Mesenchymal stem cell (in vitro differentiated cells and primary cell): ENCODE data around the gene FLT1.

ENCODE experiments used
- DNase-seq: peaks from one replicate; pipeline ENCODE4 v3.0.0-alpha.2; 2013
- H2AFZ ChIP-seq: one replicate; pipeline ENCODE4 v1.6.1; 2013; ENCODE audit warnings: low read depth, mild to moderate bottlenecking, control low read depth, inconsistent platforms, low read length, moderate library complexity
- H2AK5ac ChIP-seq: 2 replicates; pipeline ENCODE4 v1.6.1; 2013; ENCODE audit warnings: low read length, moderate library complexity, mild to moderate bottlenecking, inconsistent platforms; ENCODE audit not compliant: severe bottlenecking
- H2BK120ac ChIP-seq: one replicate; pipeline ENCODE4 v1.6.1; 2013; ENCODE audit warnings: low read depth, mild to moderate bottlenecking, inconsistent platforms, low read length, moderate library complexity
- H2BK12ac ChIP-seq, 2 experiments: one replicate each; pipeline ENCODE4 v1.6.1; 2013; ENCODE audit warnings: inconsistent platforms in 2 of 2, low read length in 2 of 2, mild to moderate bottlenecking in 2 of 2, moderate library complexity in 2 of 2, control low read depth in 1 of 2
- H2BK15ac ChIP-seq: one replicate; pipeline ENCODE4 v1.6.1; 2013; ENCODE audit warnings: mild to moderate bottlenecking, low read depth, inconsistent platforms; ENCODE audit not compliant: poor library complexity, severe bottlenecking
- H2BK5ac ChIP-seq: 2 replicates; pipeline ENCODE4 v1.6.1; 2013; ENCODE audit warnings: low read depth, mild to moderate bottlenecking, low read length, control low read depth, inconsistent platforms; ENCODE audit not compliant: poor library complexity, severe bottlenecking
- H3K14ac ChIP-seq, 2 experiments: one replicate each; pipeline ENCODE4 v1.6.1; 2013; ENCODE audit warnings: inconsistent platforms in 2 of 2, low read length in 2 of 2, control low read depth in 1 of 2, mild to moderate bottlenecking in 1 of 2, moderate library complexity in 1 of 2
- H3K18ac ChIP-seq, 2 experiments: one replicate each; pipeline ENCODE4 v1.6.1; 2013; ENCODE audit warnings: inconsistent platforms in 2 of 2, low read length in 2 of 2, control low read depth in 1 of 2, low read depth in 1 of 2, mild to moderate bottlenecking in 1 of 2
- H3K23ac ChIP-seq, 2 experiments: one replicate each; pipeline ENCODE4 v1.6.1; 2013; ENCODE audit warnings: inconsistent platforms in 2 of 2, low read length in 2 of 2, mild to moderate bottlenecking in 2 of 2, moderate library complexity in 2 of 2, control low read depth in 1 of 2
- H3K27ac ChIP-seq: 2 replicates; pipeline ENCODE4 v1.5.1; 2013; ENCODE audit warnings: mild to moderate bottlenecking, moderate library complexity, low read length, control low read depth, inconsistent platforms; ENCODE audit not compliant: poor library complexity, severe bottlenecking
- H3K27me3 ChIP-seq, 2 experiments: 2 replicates each; pipeline versions ENCODE4 v1.6.1 to v1.7.0; 2013; ENCODE audit warnings: low read length in 2 of 2, mild to moderate bottlenecking in 2 of 2, moderate library complexity in 2 of 2, control low read depth in 1 of 2, inconsistent platforms in 1 of 2; ENCODE audit not compliant: control insufficient read depth in 1 of 2, insufficient read depth in 1 of 2
- H3K36me3 ChIP-seq, 2 experiments: 2 replicates each; pipeline versions ENCODE4 v1.6.1 to v1.7.0; 2013; ENCODE audit warnings: low read length in 2 of 2, control low read depth in 1 of 2, inconsistent platforms in 1 of 2, low read depth in 1 of 2, mild to moderate bottlenecking in 1 of 2; ENCODE audit not compliant: insufficient read depth in 2 of 2, control insufficient read depth in 1 of 2
- H3K4ac ChIP-seq, 2 experiments: one replicate each; pipeline ENCODE4 v1.6.1; 2013; ENCODE audit warnings: inconsistent platforms in 2 of 2, low read length in 2 of 2, mild to moderate bottlenecking in 2 of 2, moderate library complexity in 2 of 2, control low read depth in 1 of 2, low read depth in 1 of 2
- H3K4me1 ChIP-seq: 2 replicates; pipeline ENCODE4 v1.6.1; 2013; ENCODE audit warnings: low read depth, low read length, control low read depth; ENCODE audit not compliant: control insufficient read depth, insufficient read depth
- H3K4me2 ChIP-seq: 2 replicates; pipeline ENCODE4 v1.6.1; 2013; ENCODE audit warnings: low read length, mild to moderate bottlenecking, inconsistent platforms; ENCODE audit not compliant: poor library complexity, severe bottlenecking
- H3K4me3 ChIP-seq, 2 experiments: 2 replicates each; pipeline versions ENCODE4 v1.5.1 to v1.7.0; 2013; ENCODE audit warnings: low read length in 2 of 2, mild to moderate bottlenecking in 2 of 2, control low read depth in 1 of 2, low read depth in 1 of 2; ENCODE audit not compliant: insufficient read depth in 1 of 2
- H3K79me1 ChIP-seq: replicated peaks from 2 replicates; pipeline ENCODE4 v1.6.1; 2013; ENCODE audit warnings: mild to moderate bottlenecking, control low read depth, low read length, inconsistent platforms; ENCODE audit not compliant: poor library complexity, severe bottlenecking
- H3K9ac ChIP-seq: 2 replicates; pipeline ENCODE4 v1.7.0; 2013; ENCODE audit warnings: mild to moderate bottlenecking, low read length, moderate library complexity
- H3K9me3 ChIP-seq: 2 replicates; pipeline ENCODE4 v1.7.0; 2013; ENCODE audit warnings: mild to moderate bottlenecking, low read length; ENCODE audit not compliant: control insufficient read depth
- H4K8ac ChIP-seq: one replicate; pipeline ENCODE4 v1.6.1; 2013; ENCODE audit warnings: inconsistent platforms, mild to moderate bottlenecking, low read length, moderate library complexity
- H4K91ac ChIP-seq: one replicate; pipeline ENCODE4 v1.6.1; 2013; ENCODE audit warnings: mild to moderate bottlenecking, low read length, inconsistent platforms
- WGBS: methylation state at CpG from one replicate; pipeline ENCODE4 v1.1.7; 2013; ENCODE audit warnings: mixed read lengths; 5-methylcytosine and 5-hydroxymethylcytosine counted together

FLT1 gene

DNA sequence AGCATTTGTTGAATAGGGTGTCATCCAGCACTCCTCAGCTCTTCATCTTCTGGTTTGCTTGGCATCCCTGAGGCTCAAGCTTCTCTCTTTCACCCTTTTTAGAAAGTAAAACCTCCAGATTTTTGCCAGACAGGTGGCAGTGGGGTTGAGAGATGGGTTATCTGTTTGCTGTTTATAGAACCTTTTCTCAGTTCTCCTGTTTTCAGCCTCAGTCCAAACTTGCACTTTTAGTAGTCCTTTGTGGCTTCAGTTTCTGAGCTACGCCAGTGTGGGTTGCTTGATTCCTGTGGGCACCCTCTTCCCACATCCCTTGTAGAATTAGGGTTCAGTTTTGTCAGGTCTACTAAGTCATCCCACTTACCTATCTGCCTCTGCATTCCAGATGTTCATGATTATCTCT is 208.7 kb downstream of the FLT1 start:
- H3K27ac ChIP-seq = no peak overlapping the region

DNA sequence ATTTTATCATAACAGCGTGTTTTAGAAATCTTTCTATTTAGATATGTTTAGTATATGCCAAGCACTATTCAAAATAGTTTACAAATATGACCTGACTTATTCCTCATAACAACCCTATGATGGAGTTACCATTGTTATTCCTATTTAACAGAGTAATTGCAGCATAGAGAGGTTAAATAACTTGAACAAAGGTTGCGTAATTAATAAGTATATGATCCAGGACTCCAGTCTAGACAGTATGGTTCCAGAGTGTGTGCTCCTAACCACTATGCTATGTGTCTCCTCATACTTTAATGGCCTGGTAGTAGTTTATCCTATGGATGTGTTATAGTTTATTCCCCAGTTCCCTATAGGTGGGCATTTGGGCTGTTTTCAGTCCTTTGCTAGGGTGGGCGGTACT is 211.3 kb downstream of the FLT1 start:
- Histone ChIP-seq H3K9me3 (no peaks in the 10 kb centered on the region), H4K91ac (no peak overlapping the region), H3K27me3 (no peaks in the 10 kb centered on the region), H2AK5ac (no peak overlapping the region), H2BK120ac (no peak overlapping the region), H3K23ac (no peak overlapping the region), H2BK12ac (no peak overlapping the region), H2BK15ac (no peak overlapping the region), H2BK5ac (no peak overlapping the region), H3K27ac (no peak overlapping the region), H3K4me3 (no peak overlapping the region), H3K4me1 (no peaks in the 10 kb centered on the region), H3K4ac (no peak overlapping the region), H3K14ac (no peak overlapping the region), H3K36me3 (peaks cover 10 to 73% of the 10 kb centered on the region in 2 experiments), H4K8ac (no peak overlapping the region), H3K4me2 (no peak overlapping the region), H3K18ac (no peak overlapping the region), H2AFZ (no peak overlapping the region), H3K9ac (no peak overlapping the region), H3K79me1 (peaks cover 2% of the 10 kb centered on the region)
- DNase-seq = no peak
- WGBS = 100% methylated on average over 1 of the region's 3 CpGs

More for the DNA sequence above, 208.7 kb downstream of the FLT1 start:
- Histone ChIP-seq H3K4me2 (no peak overlapping the region), H4K91ac (no peak overlapping the region), H2BK12ac (no peak overlapping the region), H2AFZ (no peak overlapping the region), H4K8ac (no peak overlapping the region), H2BK120ac (no peak overlapping the region), H3K36me3 (peaks cover 15 to 68% of the 10 kb centered on the region in 2 experiments), H3K4me3 (no peak overlapping the region), H3K9me3 (no peaks in the 10 kb centered on the region), H3K27me3 (no peaks in the 10 kb centered on the region), H3K9ac (no peak overlapping the region), H3K23ac (no peak overlapping the region), H2AK5ac (no peak overlapping the region), H3K18ac (no peak overlapping the region), H3K14ac (no peak overlapping the region), H3K4ac (no peak overlapping the region), H2BK15ac (no peak overlapping the region), H3K4me1 (no peaks in the 10 kb centered on the region), H3K79me1 (peaks cover 4% of the 10 kb centered on the region), H2BK5ac (no peak overlapping the region)
- WGBS = 100% methylated on average over 1 of the region's 1 CpG
- no peak for DNase-seq

DNA sequence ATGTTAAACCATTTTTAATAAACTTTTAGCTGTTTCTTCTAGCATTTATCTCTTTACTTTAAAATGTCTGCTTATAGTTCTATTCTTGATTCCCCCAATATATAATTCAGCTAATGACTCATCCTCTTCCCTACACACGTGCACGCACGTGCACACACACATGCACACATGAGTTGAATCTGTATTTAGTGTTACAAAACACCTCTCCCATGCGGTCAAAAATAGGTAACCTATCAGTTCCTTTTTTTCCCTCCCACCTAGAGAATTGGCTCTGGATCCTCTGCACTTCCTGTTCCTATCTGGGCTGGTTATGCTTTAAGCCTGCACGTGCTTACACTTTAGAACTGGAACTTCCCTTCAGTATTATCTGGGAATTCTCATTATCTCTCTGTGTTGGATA is 212.5 kb downstream of the FLT1 start:
- Histone ChIP-seq H3K79me1 (peaks cover 7% of the 10 kb centered on the region), H3K4me3 (no peak overlapping the region), H3K4me1 (no peaks in the 10 kb centered on the region), H3K4me2 (no peak overlapping the region), H2BK15ac (no peak overlapping the region), H4K91ac (no peak overlapping the region), H3K18ac (no peak overlapping the region), H4K8ac (no peak overlapping the region), H2AFZ (no peak overlapping the region), H2BK5ac (no peak overlapping the region), H2BK12ac (no peak overlapping the region), H3K36me3 (peaks cover 6 to 71% of the 10 kb centered on the region in 2 experiments), H3K4ac (no peak overlapping the region), H3K27me3 (no peaks in the 10 kb centered on the region), H2AK5ac (no peak overlapping the region), H3K9me3 (no peaks in the 10 kb centered on the region), H3K9ac (no peak overlapping the region), H2BK120ac (no peak overlapping the region), H3K14ac (no peak overlapping the region), H3K27ac (no peak overlapping the region), H3K23ac (no peak overlapping the region)
- DNase-seq = no peak
- WGBS = 93% methylated on average over 5 of the region's 5 CpGs

DNA sequence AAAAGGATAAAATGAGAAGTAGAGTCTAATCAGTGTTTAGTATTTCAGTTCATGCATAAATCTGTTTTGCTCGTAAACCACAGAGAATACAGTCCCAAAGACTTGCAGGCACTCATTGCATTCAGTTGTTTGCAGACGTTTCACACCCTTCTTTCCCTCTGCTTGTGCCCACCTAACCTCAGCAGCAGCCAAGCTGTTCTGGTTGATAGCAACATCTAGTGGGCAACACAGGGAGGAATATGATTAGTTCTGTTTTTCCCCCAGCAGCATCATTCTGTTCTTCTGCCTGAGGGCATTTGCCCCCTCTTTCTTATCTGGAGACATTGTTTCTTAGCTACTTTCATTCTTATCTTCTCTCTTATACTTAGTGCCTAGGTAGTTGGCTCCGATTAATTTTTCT is 221.0 kb downstream of the FLT1 start:
- Histone ChIP-seq H2AK5ac (no peak overlapping the region), H2BK15ac (no peak overlapping the region), H3K4ac (no peak overlapping the region), H3K23ac (no peak overlapping the region), H3K18ac (no peak overlapping the region), H3K14ac (no peak overlapping the region), H3K4me2 (no peak overlapping the region), H3K27me3 (no peaks in the 10 kb centered on the region), H3K27ac (no peak overlapping the region), H3K36me3 (peaks cover 3 to 61% of the 10 kb centered on the region in 2 experiments), H2BK120ac (no peak overlapping the region), H4K8ac (no peak overlapping the region), H2BK5ac (no peak overlapping the region), H3K4me1 (no peaks in the 10 kb centered on the region), H2AFZ (no peak overlapping the region), H3K4me3 (no peak overlapping the region), H3K9me3 (no peaks in the 10 kb centered on the region), H3K9ac (no peak overlapping the region), H4K91ac (no peak overlapping the region), H2BK12ac (no peak overlapping the region), H3K79me1 (peaks cover 9% of the 10 kb centered on the region)
- 58% methylated on average over 2 of the region's 3 CpGs for WGBS
- DNase-seq = no peak
